Measurements from ENCODE around the gene RPRD1B.

- TF ChIP-seq CTCF (IDR thresholded peaks at IDR 0.05) (no peak), POLR2A (IDR thresholded peaks at IDR 0.05) (no peak)
Measured at GRCh38 chr20:38108438-38108985, 75.0 kb downstream of the RPRD1B start.

Data from esophagus squamous epithelium (tissue), 4 donors.